MCF 10A (cell line): ENCODE results near the gene RPH3AL. TPM values are rescaled to one million over a fixed set of nuclear protein-coding genes. Genes with fewer than 3 reads are reported as not detected.

Experiments
- BruUV-seq: library from RNA; stranded (reverse); fragments of 400-500 nt; replicated peaks from 2 replicates; lab custom pipeline; 2021; lab: Mats Ljungman, UMichigan
- CTCF ChIA-PET: fragments of 300-600 bp; sonication (Branson Sonifier 250); formaldehyde crosslinking; extraction: SDS; loops from one replicate; lab custom pipeline; 2021; ENCODE audit warnings: antibody characterized with exemption, inconsistent platforms; lab: Yijun Ruan, JAX
- POLR2A ChIA-PET: fragments of 300-600, 350-650 bp; sonication (Branson Sonifier 250); formaldehyde crosslinking; extraction: SDS; loops from one replicate; lab custom pipeline; 2020; ENCODE audit warnings: antibody characterized with exemption, inconsistent platforms; lab: Yijun Ruan, JAX
- DNase-seq: peaks from one replicate; pipeline ENCODE4 v3.0.0-alpha.2; 2018; ENCODE audit not compliant: unreplicated experiment
- H3K27ac Mint-ChIP-seq: one replicate; pipeline ENCODE4 v1.8.0; 2022; ENCODE audit warnings: mild to moderate bottlenecking, low read depth, mixed read lengths; ENCODE audit not compliant: unreplicated experiment
- H3K27me3 Mint-ChIP-seq: one replicate; pipeline ENCODE4 v1.8.0; 2022; ENCODE audit warnings: mixed read lengths; ENCODE audit not compliant: insufficient read depth, unreplicated experiment
- H3K36me3 Mint-ChIP-seq: one replicate; pipeline ENCODE4 v1.8.0; 2022; ENCODE audit warnings: mild to moderate bottlenecking, moderate library complexity, mixed read lengths; ENCODE audit not compliant: insufficient read depth, unreplicated experiment
- H3K4me1 Mint-ChIP-seq: one replicate; pipeline ENCODE4 v1.8.0; 2022; ENCODE audit warnings: mixed read lengths; ENCODE audit not compliant: insufficient read depth, unreplicated experiment
- H3K4me3 Mint-ChIP-seq: one replicate; pipeline ENCODE4 v1.8.0; 2022; ENCODE audit warnings: mild to moderate bottlenecking, moderate library complexity, mixed read lengths; ENCODE audit not compliant: unreplicated experiment
- H3K9me3 Mint-ChIP-seq: one replicate; pipeline ENCODE4 v1.8.0; 2022; ENCODE audit warnings: mixed read lengths; ENCODE audit not compliant: unreplicated experiment
- CTCF ChIP-seq: fragments of 200-600 bp; IDR thresholded peaks from one replicate; pipeline ENCODE4 v1.8.0; 2022; ENCODE audit warnings: antibody characterized with exemption, mild to moderate bottlenecking; ENCODE audit not compliant: unreplicated experiment
- intact Hi-C: fragments of 100-400 bp; cut with micrococcal nuclease; formaldehyde crosslinking; loops from 2 replicates; pipeline ENCODE4 v1.14.1; 2022
- total RNA-seq: library from RNA; stranded (reverse); gene quantifications from 2 replicates; pipeline ENCODE4 v1.2.3, GENCODE V29; 2022

Gene RPH3AL
- total RNA-seq, 1 experiment from 2014 or later: 0.89 TPM

DNA sequence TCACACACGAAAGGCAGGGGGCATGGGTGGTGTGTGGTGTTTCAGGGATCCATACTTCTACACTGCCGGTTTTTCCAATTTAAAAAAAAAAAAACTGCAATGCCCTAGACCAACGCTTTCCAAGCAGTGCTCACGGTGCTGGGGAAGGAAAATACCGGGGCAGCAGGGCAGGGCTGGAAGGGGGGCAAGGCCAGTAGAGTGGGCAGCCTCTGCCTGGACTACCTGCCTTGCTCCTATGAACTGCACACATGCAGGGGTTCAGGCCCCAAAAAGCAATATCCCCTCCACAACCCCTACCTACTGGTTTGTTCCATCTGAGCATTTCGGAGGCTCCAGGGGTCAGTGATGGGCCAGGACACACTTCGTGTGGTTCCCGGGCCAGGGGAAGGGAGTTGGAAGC lies 29.4 kb downstream of the RPH3AL start:
- DNase-seq: no peak
- no peak for TF ChIP-seq CTCF
- H3K9me3 Mint-ChIP-seq: peaks cover 4% of the 10 kb centered on the region
- no peaks in the 10 kb centered on the region for H3K4me1 Mint-ChIP-seq
- H3K4me3 Mint-ChIP-seq: no peak overlapping the region
- BruUV-seq: no TSS peak
- ChIA-PET CTCF (no interaction called here), POLR2A (no interaction called here)
- H3K27ac Mint-ChIP-seq: no peak overlapping the region
- H3K27me3 Mint-ChIP-seq: peaks cover 15% of the 10 kb centered on the region
- peaks cover 7% of the 10 kb centered on the region for H3K36me3 Mint-ChIP-seq
- intact Hi-C loops: no loop called here

DNA sequence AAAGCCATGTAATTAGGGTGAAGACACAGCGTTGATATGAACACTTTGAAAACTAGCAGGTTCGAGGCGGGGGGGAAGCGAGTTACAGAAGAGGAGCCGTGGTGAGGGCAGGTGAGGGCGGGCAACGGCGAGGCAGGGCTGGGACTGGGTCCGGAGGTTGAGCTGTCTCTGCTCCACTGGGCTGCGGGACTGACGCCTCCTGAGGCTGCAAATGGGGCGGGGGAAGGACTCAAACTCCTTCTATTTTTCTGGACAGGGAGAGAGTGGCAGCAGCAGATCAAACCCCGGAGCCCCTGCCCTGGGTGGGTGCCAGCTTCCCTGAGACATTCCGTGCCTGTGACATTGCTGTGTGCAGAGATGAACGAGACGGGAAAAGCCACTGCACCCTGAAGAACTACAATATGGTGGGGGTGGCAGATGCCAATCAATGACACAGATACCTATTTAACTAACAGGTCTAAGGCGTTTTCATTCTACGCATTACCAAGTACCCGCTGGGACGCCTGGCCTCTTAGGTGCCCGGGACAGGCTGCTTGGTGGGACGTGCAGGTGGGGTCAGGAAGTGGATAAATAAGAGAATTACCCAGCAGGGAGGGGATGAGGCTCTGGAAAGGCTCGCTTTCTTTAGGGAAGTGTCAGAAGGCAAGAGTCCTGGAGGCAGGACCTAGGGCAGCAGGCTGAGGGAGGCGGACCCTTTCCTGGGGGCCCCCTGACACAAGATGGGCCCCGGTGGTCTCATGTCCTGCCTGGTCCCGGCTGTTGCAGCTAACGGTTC lies 30.4 kb downstream of the RPH3AL start:
- no TSS peak for BruUV-seq
- ChIA-PET POLR2A (no interaction called here), CTCF (no interaction called here)
- H3K27me3 Mint-ChIP-seq: peaks cover 15% of the 10 kb centered on the region
- no peak for TF ChIP-seq CTCF
- DNase-seq: no peak
- H3K4me3 Mint-ChIP-seq: no peak overlapping the region
- no peaks in the 10 kb centered on the region for H3K4me1 Mint-ChIP-seq
- peaks cover 10% of the 10 kb centered on the region for H3K36me3 Mint-ChIP-seq
- intact Hi-C loops: no loop called here
- no peak overlapping the region for H3K27ac Mint-ChIP-seq
- H3K9me3 Mint-ChIP-seq: peaks cover 8% of the 10 kb centered on the region

DNA sequence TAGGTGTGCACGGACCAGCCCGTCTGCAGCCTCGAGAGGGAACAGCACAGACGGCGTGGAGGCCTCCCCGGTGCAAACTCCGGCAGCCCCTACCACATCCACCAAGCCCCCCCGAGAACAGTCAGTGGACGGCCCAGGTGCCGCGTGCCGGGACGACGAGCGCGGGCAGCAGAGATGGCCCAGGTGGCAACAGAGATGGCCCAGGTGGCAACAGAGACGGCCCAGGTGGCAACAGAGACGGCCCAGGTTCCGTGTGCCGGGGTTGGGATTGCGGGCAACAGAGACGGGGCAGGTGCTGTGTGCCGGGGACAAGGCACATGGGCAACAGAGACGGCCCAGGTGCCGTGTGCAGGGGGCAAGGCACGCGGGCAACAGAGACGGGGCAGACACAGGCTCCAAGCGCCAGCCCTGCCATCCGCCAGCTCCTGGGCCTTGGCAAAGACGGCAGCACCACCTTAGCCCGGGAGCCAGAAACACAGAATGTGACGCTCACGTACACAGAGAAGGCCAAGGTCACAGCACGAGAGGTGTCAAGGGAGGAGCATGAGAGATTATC lies 31.1 kb downstream of the RPH3AL start:
- peaks cover 15% of the 10 kb centered on the region for H3K27me3 Mint-ChIP-seq
- H3K36me3 Mint-ChIP-seq: peaks cover 10% of the 10 kb centered on the region
- DNase-seq: no peak
- POLR2A ChIA-PET: no interaction called here
- H3K4me3 Mint-ChIP-seq: no peak overlapping the region
- H3K4me1 Mint-ChIP-seq: no peaks in the 10 kb centered on the region
- no peak overlapping the region for H3K27ac Mint-ChIP-seq
- intact Hi-C loops: no loop called here
- TF ChIP-seq CTCF: no peak
- CTCF ChIA-PET: no interaction called here
- H3K9me3 Mint-ChIP-seq: peaks cover 9% of the 10 kb centered on the region
- BruUV-seq: no TSS peak

DNA sequence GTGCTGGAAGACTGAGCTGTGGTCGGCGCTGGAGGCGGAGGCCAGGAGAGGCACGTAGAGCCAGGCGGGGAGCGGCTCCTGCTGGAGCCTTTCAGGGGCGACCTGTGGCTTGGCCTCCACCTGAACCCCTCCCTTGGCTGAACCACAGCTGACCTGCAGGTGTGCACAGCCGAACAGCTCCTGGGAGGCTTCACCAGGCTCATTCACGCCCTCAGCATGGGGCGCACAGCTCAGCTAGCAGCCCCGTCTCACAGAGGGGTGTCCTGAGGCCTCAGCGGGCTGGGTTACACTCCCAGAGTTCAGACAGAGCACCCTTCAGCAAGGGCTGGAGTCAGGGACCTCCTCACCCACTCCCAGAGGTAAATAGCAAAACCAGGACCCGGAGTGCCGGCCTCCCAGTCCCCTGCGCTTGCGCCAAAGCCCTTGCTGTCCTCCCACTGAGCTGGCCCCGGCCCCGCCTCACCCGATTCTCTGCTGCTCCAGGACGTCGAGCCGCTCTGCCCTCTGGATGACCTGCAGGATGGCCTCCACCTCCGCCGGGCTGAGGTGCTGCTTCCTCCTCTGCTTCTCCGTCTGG lies 31.7 kb downstream of the RPH3AL start:
- DNase-seq: no peak
- TF ChIP-seq CTCF: no peak
- BruUV-seq: no TSS peak
- intact Hi-C loops: no loop called here
- no peaks in the 10 kb centered on the region for H3K4me1 Mint-ChIP-seq
- H3K4me3 Mint-ChIP-seq: no peak overlapping the region
- peaks cover 15% of the 10 kb centered on the region for H3K27me3 Mint-ChIP-seq
- ChIA-PET CTCF (no interaction called here), POLR2A (no interaction called here)
- H3K36me3 Mint-ChIP-seq: peaks cover 10% of the 10 kb centered on the region
- H3K27ac Mint-ChIP-seq: no peak overlapping the region
- peaks cover 15% of the 10 kb centered on the region for H3K9me3 Mint-ChIP-seq
